ENCODE data around the gene ZFP91.

- TF ChIP-seq CTCF (IDR thresholded peaks at IDR 0.05) (no peak), POLR2A (IDR thresholded peaks at IDR 0.05) (no peak)
Observed at GRCh38 chr11:58626934-58627483, 48.1 kb downstream of the ZFP91 start.

Measured in tibial nerve (tissue), 3 donors.